Kidney (tissue), 14 donors: ENCODE data around the gene TXNDC5. TPM values are rescaled to one million over a fixed set of nuclear protein-coding genes. Genes with fewer than 3 reads are reported as not detected.

Experiments
- DNase-seq, 5 donors: peaks; one replicate each; pipeline ENCODE4 v3.0.0-alpha.2; 2013 to 2020
- FAIRE-seq: peaks from 2 replicates; lab custom pipeline; 2012; peaks lifted over from hg19 to GRCh38; lab: Jason Lieb, UNC
- H3K27ac ChIP-seq, 2 donors: one replicate each; pipeline ENCODE4 v1.7.0; 2013; ENCODE audit warnings: low read depth in 2 of 2, low read length in 2 of 2, inconsistent platforms in 1 of 2
- H3K27me3 ChIP-seq: one replicate; pipeline ENCODE4 v1.7.1; 2013; ENCODE audit warnings: low read length, inconsistent platforms; ENCODE audit not compliant: control insufficient read depth, insufficient read depth
- H3K36me3 ChIP-seq, 3 donors: one replicate each; pipeline versions ENCODE4 v1.7.0 to v1.7.1; 2013; ENCODE audit warnings: low read length in 3 of 3, control low read depth in 1 of 3, inconsistent platforms in 1 of 3; ENCODE audit not compliant: insufficient read depth in 3 of 3, control insufficient read depth in 2 of 3
- H3K4me1 ChIP-seq, 3 donors: one replicate each; pipeline versions ENCODE4 v1.7.0 to v1.7.1; 2013; ENCODE audit warnings: low read length in 3 of 3, inconsistent platforms in 1 of 3, low read depth in 1 of 3; ENCODE audit not compliant: control insufficient read depth in 2 of 3, insufficient read depth in 2 of 3
- H3K4me3 ChIP-seq, 3 donors: one replicate each; pipeline versions ENCODE4 v1.7.0 to v1.8.1; 2013; ENCODE audit warnings: low read length in 3 of 3, control low read depth in 1 of 3, inconsistent platforms in 1 of 3
- H3K9ac ChIP-seq, 3 donors: one replicate each; pipeline versions ENCODE4 v1.7.0 to v1.7.1; 2013; ENCODE audit warnings: low read length in 3 of 3, control low read depth in 1 of 3, inconsistent platforms in 1 of 3
- H3K9me3 ChIP-seq, 3 donors: one replicate each; pipeline versions ENCODE4 v1.7.0 to v1.7.1; 2013; ENCODE audit warnings: low read length in 3 of 3, control low read depth in 1 of 3, inconsistent platforms in 1 of 3; ENCODE audit not compliant: control insufficient read depth in 2 of 3, insufficient read depth in 1 of 3
- CTCF ChIP-seq: IDR thresholded peaks from 3 replicates; pipeline ENCODE4 v1.5.1; 2012; ENCODE audit warnings: mild to moderate bottlenecking, moderate library complexity, borderline replicate concordance; ENCODE audit not compliant: insufficient read depth; ENCODE audit errors: extremely low read depth
- intact Hi-C: fragments of 100-400 bp; cut with DNase I; formaldehyde crosslinking; loops from one replicate; pipeline ENCODE4 v1.11.1; 2022
- polyA plus RNA-seq: library from polyadenylated mRNA; stranded (reverse); fragments of 350-450 nt; fragmentation: Illumina TruSeq; extraction: RNeasy Lipid Tissue Mini Kit (QIAGEN cat#74804); gene quantifications from one replicate; pipeline ENCODE4 v1.2.3, GENCODE V29; 2014; ENCODE audit warnings: low read depth, low replicate concordance; ENCODE audit not compliant: insufficient read depth
- total RNA-seq: library from RNA; stranded (reverse); fragmentation: NEBNext Ultra II Directional; extraction: Animal tissue kit (Norgen Biotek cat#: 25700); gene quantifications from one replicate; pipeline ENCODE4 v1.2.1, GENCODE V29; 2021
- donor health status: control.
- donor health status: control.
- donor health status: control.
- donor health status: control.
- donor health status: control.
- donor health status: DM: yes; HTN: yes; CAD: no.
- donor health status: Normal renal cell carcinoma (clear cell type).

Gene TXNDC5
- total and polyA plus RNA-seq, 2 donors from 2014 or later, result 73.5 to 153 TPM

GRCh38 chr6:7833751-7834070 is 76.9 kb downstream of the TXNDC5 start:
- no peaks in the 10 kb centered on the region for H3K9me3 ChIP-seq
- no peaks in the 10 kb centered on the region for H3K36me3 ChIP-seq
- H3K9ac ChIP-seq, result no peak overlapping the region
- no peaks in the 10 kb centered on the region for H3K27me3 ChIP-seq
- no peak for TF ChIP-seq CTCF
- peak in 3 of 5 donors; percentile 15 to 52 (median 36) for DNase-seq
- intact Hi-C loops, result no loop called here
- H3K4me3 ChIP-seq, result no peak overlapping the region
- no peaks in the 10 kb centered on the region for H3K4me1 ChIP-seq
- no peak for FAIRE-seq
- H3K27ac ChIP-seq, result no peak overlapping the region

DNA sequence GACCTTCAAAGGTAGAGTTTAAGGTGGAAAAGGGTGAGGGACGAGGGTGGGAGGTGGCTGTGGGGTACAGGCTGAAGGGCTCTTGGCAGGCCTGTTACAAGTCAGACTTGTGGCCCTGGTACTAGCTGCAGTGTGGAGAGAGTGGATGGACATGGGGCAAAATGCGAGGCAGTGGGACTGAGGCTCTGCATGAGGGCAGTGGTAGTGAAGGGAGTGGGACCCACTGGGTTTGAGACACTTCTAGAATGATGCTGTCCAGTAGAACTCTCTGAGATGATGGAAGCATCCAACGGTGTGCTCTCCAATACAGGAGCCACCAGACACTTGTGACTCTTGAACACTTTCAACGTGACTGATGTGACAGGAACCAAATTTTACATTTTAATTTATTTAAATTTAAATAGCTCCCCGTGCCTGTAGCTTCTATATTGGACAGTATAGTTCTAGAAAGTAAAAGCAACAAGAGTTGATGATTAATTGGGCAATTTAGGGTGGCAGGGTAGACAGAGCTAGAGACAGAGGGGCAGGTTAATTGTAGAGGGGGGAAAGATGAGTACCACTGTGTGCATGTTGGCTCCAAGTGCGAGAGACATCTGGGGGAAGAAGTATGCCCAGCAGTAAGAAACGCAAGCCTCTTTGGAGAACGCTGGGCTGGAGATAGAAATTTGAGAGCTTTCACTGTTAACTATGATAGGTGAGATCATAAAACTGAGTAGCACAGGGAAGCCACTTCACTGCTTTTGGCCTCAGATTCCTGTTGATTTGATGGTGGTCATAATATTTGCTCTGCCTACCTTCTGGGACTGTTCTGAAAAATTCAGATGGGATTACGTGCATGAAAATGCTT is 77.5 kb downstream of the TXNDC5 start:
- Histone ChIP-seq H3K36me3 (no peaks in the 10 kb centered on the region), H3K27ac (no peak overlapping the region), H3K27me3 (no peaks in the 10 kb centered on the region), H3K4me1 (no peaks in the 10 kb centered on the region), H3K4me3 (no peak overlapping the region), H3K9ac (no peak overlapping the region), H3K9me3 (no peaks in the 10 kb centered on the region)
- no peak for TF ChIP-seq CTCF
- FAIRE-seq (no peak), DNase-seq (peak in 2 of 5 donors; percentile 19 to 24)
- intact Hi-C loops, result no loop called here

Other genes with a start within 250 kb of the TXNDC5 start
- gene BMP6, start 184.7 kb downstream of the TXNDC5 start, total RNA-seq, result 10.0 TPM
- 5.0 TPM for gene BMP6, start 184.7 kb downstream of the TXNDC5 start, polyA plus RNA-seq
- gene BLOC1S5, start 153.6 kb upstream of the TXNDC5 start, total RNA-seq, result 27.6 TPM
- 20.2 TPM for gene BLOC1S5, start 153.6 kb upstream of the TXNDC5 start, polyA plus RNA-seq
- 35.4 TPM for gene EEF1E1, start 191.8 kb upstream of the TXNDC5 start, total RNA-seq
- gene EEF1E1, start 191.8 kb upstream of the TXNDC5 start, polyA plus RNA-seq, result 59.3 TPM